Erythroblast (primary cell): ENCODE results near the gene ST3GAL4.

ENCODE experiments used
- GATA1 ChIP-seq: IDR thresholded peaks from 2 replicates; pipeline ENCODE4 v1.6.1; 2011; ENCODE audit warnings: low read depth, mild to moderate bottlenecking, control low read depth, low read length, moderate library complexity
- POLR2A ChIP-seq: IDR thresholded peaks from 2 replicates; pipeline ENCODE4 v1.6.1; 2011; ENCODE audit warnings: mild to moderate bottlenecking, low read length

DNA sequence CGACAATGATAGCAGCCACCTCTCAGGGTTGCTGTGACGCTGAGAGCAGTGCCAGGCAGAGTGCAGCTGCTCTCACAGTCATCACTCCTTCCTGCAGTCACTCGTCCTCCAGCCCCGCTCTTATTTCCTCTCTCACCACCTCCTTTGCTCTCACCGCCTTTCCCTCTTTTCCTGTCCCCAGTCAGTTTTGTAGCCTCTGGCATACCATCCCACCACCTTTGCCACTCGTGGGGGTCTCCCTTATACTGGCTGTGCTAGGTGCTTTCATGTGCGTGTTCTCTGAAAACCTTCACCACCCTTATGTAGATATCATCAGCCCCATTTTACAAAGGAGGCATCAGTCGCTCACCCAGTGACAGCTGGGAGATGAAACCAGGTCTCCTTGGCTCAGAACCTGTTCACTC lies 19.3 kb upstream of the ST3GAL4 start:
- TF ChIP-seq POLR2A, result no peak
- no peak for TF ChIP-seq GATA1
